Measurements from ENCODE around the gene MED19.

DNA sequence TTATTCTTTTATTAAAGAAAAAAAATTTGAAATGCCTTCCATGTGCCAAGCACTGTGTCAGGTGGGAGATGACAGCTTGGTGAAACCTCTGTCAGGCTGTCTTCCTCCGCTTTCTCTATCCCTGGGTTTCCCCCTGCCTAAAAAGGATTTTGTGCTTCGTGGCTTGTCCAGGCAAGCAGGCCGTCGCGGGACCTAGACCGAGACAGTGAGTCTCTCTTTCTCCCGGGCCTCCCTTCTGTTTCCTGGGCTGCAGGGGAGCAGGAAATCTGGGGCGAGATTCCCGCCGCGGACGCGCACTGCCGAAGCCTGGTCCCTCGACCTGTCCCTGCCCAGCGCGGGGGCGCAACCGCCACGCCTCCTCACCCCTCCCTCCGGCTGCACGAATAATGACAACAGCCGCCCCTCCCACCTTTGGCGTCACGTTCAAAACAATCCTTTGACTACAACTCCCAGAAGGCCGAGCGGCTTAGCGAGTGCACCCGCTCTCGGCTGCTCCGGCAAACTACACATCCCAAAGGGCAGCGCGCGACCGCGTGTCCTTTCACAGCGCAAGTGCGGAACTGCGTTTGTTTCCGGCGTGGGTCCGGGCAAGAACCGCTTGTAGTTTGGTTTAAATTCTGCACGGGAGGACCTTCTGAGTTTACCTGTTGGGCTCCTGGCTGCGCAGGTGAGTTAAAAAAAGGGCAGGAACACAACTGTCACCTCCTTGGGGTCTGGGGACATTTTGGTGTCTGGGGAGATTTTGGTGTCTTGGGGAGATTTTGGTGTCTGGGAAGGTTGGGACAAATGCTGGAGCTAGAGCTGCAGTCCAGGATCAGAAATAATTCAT lies 54.6 kb downstream of the MED19 start, which contains the start of gene CLP1:
- TF ChIP-seq POLR2A (IDR thresholded peaks at IDR 0.05; ENCODE audit: low read depth, low read length) (peak; percentile 58; the same call in 1 of the 2 replicates), POLR2AphosphoS5 (IDR thresholded peaks at IDR 0.05; ENCODE audit: low read depth, low read length) (no peak; the same call in 1 of the 2 replicates)
